SK-N-SH (cell line): Measurements from ENCODE around the gene CPLX3. TPM values are rescaled to one million over a fixed set of nuclear protein-coding genes. Genes with fewer than 3 reads are reported as not detected.

ENCODE experiments used
- CTCF ChIA-PET: fragments of 300-600, 350-600 bp; formaldehyde crosslinking; extraction: SDS; loops from one replicate; lab custom pipeline; 2021; lab: Yijun Ruan, JAX
- POLR2A ChIA-PET: fragments of 350-600 bp; sonication (Branson Sonifier 250); formaldehyde crosslinking; extraction: SDS; loops from one replicate; lab custom pipeline; 2020; ENCODE audit warnings: antibody characterized with exemption, inconsistent platforms; lab: Yijun Ruan, JAX
- DNase-seq: peaks from one replicate; pipeline ENCODE4 v3.0.0; 2012
- H2AFZ ChIP-seq: fragments of 200-600 bp; sonication (generic); 2 replicates; pipeline ENCODE4 v1.8.1; 2016; ENCODE audit warnings: antibody characterized with exemption, mild to moderate bottlenecking, low read depth
- H3F3A ChIP-seq: fragments of 200-600 bp; sonication (generic); replicated peaks from 2 replicates; pipeline ENCODE3; 2016; ENCODE audit warnings: antibody characterized with exemption, mild to moderate bottlenecking; ENCODE audit not compliant: insufficient read depth
- H3K27ac ChIP-seq, 2 experiments: fragments of 200-500 bp in 1 of 2; fragments of 200-600 bp in 1 of 2; sonication (Bioruptor generic) in 1 of 2; sonication (generic), shearing (Covaris generic) in 1 of 2; 2 replicates each; pipeline versions ENCODE4 v1.5.1 to v1.6.1; 2014 to 2016; ENCODE audit warnings: low read depth in 2 of 2, inconsistent platforms in 1 of 2, low read length in 1 of 2, mild to moderate bottlenecking in 1 of 2, mixed read lengths in 1 of 2
- H3K27me3 ChIP-seq: fragments of 200-600 bp; sonication (generic), shearing (Covaris generic); 2 replicates; pipeline ENCODE4 v1.6.1; 2016; ENCODE audit warnings: mixed run types; ENCODE audit not compliant: insufficient read depth
- H3K36me3 ChIP-seq, 2 experiments: fragments of 200-500 bp in 1 of 2; fragments of 200-600 bp in 1 of 2; sonication (Bioruptor generic) in 1 of 2; sonication (generic) in 1 of 2; replicated peaks in 1 of 2; 2 replicates each; pipeline versions ENCODE3 to v1.5.1; 2014 to 2016; ENCODE audit warnings: low read length in 1 of 2, mild to moderate bottlenecking in 1 of 2; ENCODE audit not compliant: insufficient read depth in 2 of 2, control insufficient read depth in 1 of 2
- H3K4me1 ChIP-seq, 2 experiments: fragments of 200-500 bp in 1 of 2; fragments of 200-600 bp in 1 of 2; sonication (Bioruptor generic) in 1 of 2; sonication (generic), shearing (Covaris generic) in 1 of 2; 2 replicates each; pipeline versions ENCODE4 v1.5.1 to v1.6.1; 2014 to 2016; ENCODE audit warnings: low read depth in 1 of 2, low read length in 1 of 2, mixed run types in 1 of 2; ENCODE audit not compliant: insufficient read depth in 2 of 2, control insufficient read depth in 1 of 2
- H3K4me2 ChIP-seq: fragments of 200-600 bp; sonication (generic), shearing (Covaris generic); 2 replicates; pipeline ENCODE4 v1.6.1; 2017; ENCODE audit warnings: mixed run types
- H3K4me3 ChIP-seq, 2 experiments: fragments of 200-500 bp in 1 of 2; fragments of 200-600 bp in 1 of 2; sonication (Bioruptor generic) in 1 of 2; sonication (generic), shearing (Covaris generic) in 1 of 2; 2 replicates each; pipeline versions ENCODE4 v1.5.1 to v1.8.1; 2014 to 2016; ENCODE audit warnings: low read depth in 2 of 2, inconsistent platforms in 1 of 2, low read length in 1 of 2, mild to moderate bottlenecking in 1 of 2, mixed read lengths in 1 of 2, moderate library complexity in 1 of 2
- H3K79me2 ChIP-seq: fragments of 200-600 bp; sonication (generic); 2 replicates; pipeline ENCODE4 v1.8.1; 2017; ENCODE audit warnings: mild to moderate bottlenecking; ENCODE audit not compliant: insufficient read depth
- H3K9ac ChIP-seq: fragments of 200-600 bp; sonication (generic); 2 replicates; pipeline ENCODE4 v1.6.1; 2017; ENCODE audit warnings: mixed run types
- H3K9me2 ChIP-seq: fragments of 200-600 bp; sonication (generic); 2 replicates; pipeline ENCODE4 v1.6.1; 2017; ENCODE audit warnings: mixed run types
- H3K9me3 ChIP-seq: fragments of 200-600 bp; sonication (generic); 2 replicates; pipeline ENCODE4 v1.6.1; 2017; ENCODE audit warnings: mixed run types, mild to moderate bottlenecking, moderate library complexity
- H4K20me1 ChIP-seq: fragments of 200-600 bp; sonication (generic); 2 replicates; pipeline ENCODE4 v1.6.1; 2017; ENCODE audit warnings: mild to moderate bottlenecking, mixed run types; ENCODE audit not compliant: insufficient read depth
- CHD2 ChIP-seq: fragments of 150-350 bp; IDR thresholded peaks from 2 replicates; pipeline ENCODE4 v1.6.1; 2018; ENCODE audit warnings: low read length; ENCODE audit not compliant: partially characterized antibody
- ELF1 ChIP-seq: IDR thresholded peaks from 2 replicates; pipeline ENCODE4 v1.4.0; 2012
- EP300 ChIP-seq, 2 experiments: IDR thresholded peaks; 2 replicates each; pipeline versions ENCODE4 v1.4.0 to v1.6.1; 2012; ENCODE audit warnings: borderline replicate concordance in 1 of 2, low read depth in 1 of 2, low read length in 1 of 2
- EZH2phosphoT487 ChIP-seq: fragments of 200-600 bp; sonication (generic); IDR thresholded peaks from 2 replicates; pipeline ENCODE4 v1.6.1; 2017; ENCODE audit warnings: low read depth, mixed run types, mild to moderate bottlenecking, antibody characterized with exemption, moderate library complexity, borderline replicate concordance
- GABPA ChIP-seq: IDR thresholded peaks from 2 replicates; pipeline ENCODE4 v1.4.0; 2012; ENCODE audit warnings: low read depth, mild to moderate bottlenecking
- JUND ChIP-seq: IDR thresholded peaks from 2 replicates; pipeline ENCODE4 v1.4.0; 2012
- MEF2A ChIP-seq: IDR thresholded peaks from 2 replicates; pipeline ENCODE4 v1.4.0; 2012; ENCODE audit warnings: low read depth, borderline replicate concordance
- NRF1 ChIP-seq: IDR thresholded peaks from 2 replicates; pipeline ENCODE4 v1.6.1; 2012; ENCODE audit warnings: low read depth, mild to moderate bottlenecking, low read length
- RAD21 ChIP-seq: IDR thresholded peaks from 2 replicates; pipeline ENCODE4 v1.6.1; 2012; ENCODE audit warnings: mild to moderate bottlenecking, low read length
- TAF1 ChIP-seq: IDR thresholded peaks from 2 replicates; pipeline ENCODE4 v1.6.1; 2012; ENCODE audit warnings: low read depth, mild to moderate bottlenecking, low read length, moderate library complexity, borderline replicate concordance
- TEAD4 ChIP-seq: IDR thresholded peaks from 2 replicates; pipeline ENCODE4 v1.4.0; 2012; ENCODE audit warnings: mild to moderate bottlenecking, borderline replicate concordance; ENCODE audit not compliant: insufficient read depth
- WGBS: methylation state at CpG from one replicate; pipeline ENCODE4 v1.1.6; 2017; ENCODE audit warnings: low lambda C conversion rate; 5-methylcytosine and 5-hydroxymethylcytosine counted together
- polyA plus RNA-seq, 3 experiments: library from polyadenylated mRNA; depleted of rRNA; stranded (reverse); fragments of >200 nt; gene quantifications; 2 replicates each; pipeline ENCODE4 v1.2.3, GENCODE V29; 2012
- TF ChIP-seq, protein P1 (sequence below): IDR thresholded peaks from 2 replicates; pipeline ENCODE4 v1.4.0; 2012; ENCODE audit warnings: low read depth, borderline replicate concordance
- TF ChIP-seq, protein P2 (sequence below): IDR thresholded peaks from 2 replicates; pipeline ENCODE4 v1.4.0; 2012; ENCODE audit warnings: low read depth, borderline replicate concordance
- TF ChIP-seq, protein P3 (sequence below): fragments of 150-350 bp; IDR thresholded peaks from 2 replicates; pipeline ENCODE4 v1.6.1; 2017; ENCODE audit warnings: antibody characterized with exemption, low read length, low read depth, borderline replicate concordance

CPLX3 gene
- polyA plus RNA-seq, 1 of the 3 experiments (the other 2 are of a cell fraction): not detected

DNA sequence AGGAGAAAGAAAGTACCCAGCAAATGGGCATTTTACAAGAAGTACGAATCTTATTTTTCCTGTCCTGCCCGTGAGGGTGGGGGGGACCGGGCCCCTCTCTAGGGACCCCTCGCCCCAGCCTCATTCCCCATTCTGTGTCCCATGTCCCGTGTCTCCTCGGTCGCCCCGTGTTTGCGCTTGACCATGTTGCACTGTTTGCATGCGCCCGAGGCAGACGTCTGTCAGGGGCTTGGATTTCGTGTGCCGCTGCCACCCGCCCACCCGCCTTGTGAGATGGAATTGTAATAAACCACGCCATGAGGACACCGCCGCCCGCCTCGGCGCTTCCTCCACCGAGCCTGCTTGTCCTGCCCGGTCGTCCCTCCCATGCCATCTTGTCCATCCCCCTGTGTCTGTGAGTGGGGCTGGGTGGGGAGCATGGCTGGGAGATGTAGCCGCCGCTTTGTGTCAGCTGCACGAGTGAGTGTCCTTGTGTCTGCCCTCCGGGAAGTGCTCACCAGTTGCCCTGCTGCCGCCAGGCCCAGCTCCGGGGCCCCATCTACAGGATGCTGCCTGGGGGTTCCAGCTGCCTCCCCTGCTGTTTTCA lies 23.5 kb upstream of the CPLX3 start:
- POLR2A ChIA-PET: no interaction called here
- 92% methylated on average over 25 of the region's 31 CpGs for whole genome bisulfite sequencing
- Histone ChIP-seq H2AFZ (no peak overlapping the region), H3K9ac (no peak overlapping the region), H3K36me3 (peaks cover 0 to 55% of the 10 kb centered on the region in 2 experiments), H3K4me3 (no peak overlapping the region; a peak in 1 of 4 replicates), H3F3A (no peaks in the 10 kb centered on the region), H3K79me2 (peaks cover under 1% of the 10 kb centered on the region; the same call in 1 of the 2 replicates), H4K20me1 (peaks cover 23% of the 10 kb centered on the region; the same call in 1 of the 2 replicates), H3K4me1 (no peaks in the 10 kb centered on the region), H3K27ac (no peak overlapping the region), H3K9me3 (no peaks in the 10 kb centered on the region), H3K4me2 (no peak overlapping the region), H3K9me2 (no peaks in the 10 kb centered on the region), H3K27me3 (no peaks in the 10 kb centered on the region)
- CTCF ChIA-PET: interaction anchor here (1.1 to 2.3 kb wide), 2 partner anchors 10 to 15 kb away, joined by 3 to 7 read pairs; no protein-coding TSS in a partner anchor
- TF ChIP-seq JUND (no peak), TEAD4 (no peak), GABPA (no peak), EP300 (IDR thresholded peaks at IDR 0.05; ENCODE audit: borderline replicate concordance in 1 of 2, low read depth in 1 of 2, low read length in 1 of 2) (no peak), MEF2A (no peak), RAD21 (no peak), NRF1 (no peak), EZH2phosphoT487 (no peak), ELF1 (no peak), TAF1 (no peak)
- TF ChIP-seq, protein P1, sequence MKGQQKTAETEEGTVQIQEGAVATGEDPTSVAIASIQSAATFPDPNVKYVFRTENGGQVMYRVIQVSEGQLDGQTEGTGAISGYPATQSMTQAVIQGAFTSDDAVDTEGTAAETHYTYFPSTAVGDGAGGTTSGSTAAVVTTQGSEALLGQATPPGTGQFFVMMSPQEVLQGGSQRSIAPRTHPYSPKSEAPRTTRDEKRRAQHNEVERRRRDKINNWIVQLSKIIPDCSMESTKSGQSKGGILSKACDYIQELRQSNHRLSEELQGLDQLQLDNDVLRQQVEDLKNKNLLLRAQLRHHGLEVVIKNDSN: no peak
- TF ChIP-seq, protein P2, sequence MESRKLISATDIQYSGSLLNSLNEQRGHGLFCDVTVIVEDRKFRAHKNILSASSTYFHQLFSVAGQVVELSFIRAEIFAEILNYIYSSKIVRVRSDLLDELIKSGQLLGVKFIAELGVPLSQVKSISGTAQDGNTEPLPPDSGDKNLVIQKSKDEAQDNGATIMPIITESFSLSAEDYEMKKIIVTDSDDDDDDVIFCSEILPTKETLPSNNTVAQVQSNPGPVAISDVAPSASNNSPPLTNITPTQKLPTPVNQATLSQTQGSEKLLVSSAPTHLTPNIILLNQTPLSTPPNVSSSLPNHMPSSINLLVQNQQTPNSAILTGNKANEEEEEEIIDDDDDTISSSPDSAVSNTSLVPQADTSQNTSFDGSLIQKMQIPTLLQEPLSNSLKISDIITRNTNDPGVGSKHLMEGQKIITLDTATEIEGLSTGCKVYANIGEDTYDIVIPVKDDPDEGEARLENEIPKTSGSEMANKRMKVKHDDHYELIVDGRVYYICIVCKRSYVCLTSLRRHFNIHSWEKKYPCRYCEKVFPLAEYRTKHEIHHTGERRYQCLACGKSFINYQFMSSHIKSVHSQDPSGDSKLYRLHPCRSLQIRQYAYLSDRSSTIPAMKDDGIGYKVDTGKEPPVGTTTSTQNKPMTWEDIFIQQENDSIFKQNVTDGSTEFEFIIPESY: no peak
- TF ChIP-seq, protein P3, sequence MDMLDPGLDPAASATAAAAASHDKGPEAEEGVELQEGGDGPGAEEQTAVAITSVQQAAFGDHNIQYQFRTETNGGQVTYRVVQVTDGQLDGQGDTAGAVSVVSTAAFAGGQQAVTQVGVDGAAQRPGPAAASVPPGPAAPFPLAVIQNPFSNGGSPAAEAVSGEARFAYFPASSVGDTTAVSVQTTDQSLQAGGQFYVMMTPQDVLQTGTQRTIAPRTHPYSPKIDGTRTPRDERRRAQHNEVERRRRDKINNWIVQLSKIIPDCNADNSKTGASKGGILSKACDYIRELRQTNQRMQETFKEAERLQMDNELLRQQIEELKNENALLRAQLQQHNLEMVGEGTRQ: no peak
- DNase-seq: no peak

DNA sequence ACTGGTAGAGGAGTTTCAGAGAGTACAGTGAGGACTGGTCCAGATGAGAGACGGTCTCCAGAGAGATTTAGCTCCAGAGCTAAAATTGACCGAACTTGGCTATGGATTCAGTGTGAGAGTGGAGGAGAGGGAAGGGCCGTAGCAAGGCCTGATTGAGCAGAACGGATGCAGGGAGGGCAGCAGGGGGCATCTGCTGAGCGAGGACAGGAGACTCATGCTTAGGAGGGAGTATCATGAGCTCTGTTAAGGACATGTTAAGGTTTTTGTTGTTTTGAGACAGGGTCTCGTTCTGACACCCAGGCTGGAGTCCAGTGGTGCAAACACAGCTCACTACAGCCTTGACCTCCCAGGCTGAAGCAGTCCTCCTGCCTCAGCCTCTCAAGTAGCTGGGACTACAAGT lies 21.5 kb upstream of the CPLX3 start:
- no peak overlapping the region for H2AFZ ChIP-seq
- POLR2A ChIA-PET: no interaction called here
- no peak overlapping the region for H3K27ac ChIP-seq
- WGBS: 95% methylated on average over 5 of the region's 6 CpGs
- no peaks in the 10 kb centered on the region for H3K79me2 ChIP-seq
- H3K9me3 ChIP-seq: no peaks in the 10 kb centered on the region
- H3K4me1 ChIP-seq: no peaks in the 10 kb centered on the region
- peaks cover 9% of the 10 kb centered on the region; the same call in 1 of the 2 replicates for H4K20me1 ChIP-seq
- no peak for DNase-seq
- no peak overlapping the region for H3K9ac ChIP-seq
- no peak for TF ChIP-seq CHD2
- TF ChIP-seq, all 33 proteins: peak for 0
- Histone ChIP-seq H3K4me3 (no peak overlapping the region), H3K4me2 (no peak overlapping the region), H3K9me2 (no peaks in the 10 kb centered on the region), H3K27me3 (no peaks in the 10 kb centered on the region), H3F3A (peaks cover 5% of the 10 kb centered on the region), H3K36me3 (peaks cover 0 to 38% of the 10 kb centered on the region in 2 experiments)
- CTCF ChIA-PET: interaction anchor here (1.0 to 3.0 kb wide), 7 partner anchors 13 to 36 kb away, joined by 3 to 13 read pairs (median 6); partner anchors contain the start of gene CSK
